ENCODE measurements around the gene DCN. TPM values are rescaled to one million over a fixed set of nuclear protein-coding genes. Genes with fewer than 3 reads are reported as not detected.
A peak's percentile ranks its signal among the peaks of the same experiment; 100 is the strongest.

DCN gene
- total RNA-seq, 1 experiment from 2014 or later: 2.0 TPM

GRCh38 chr12:91204421-91204820 is 21.8 kb upstream of the DCN start:
- ChIA-PET POLR2A (no interaction called here), CTCF (interaction anchor here (1.4 kb wide), 1 partner anchor 96 kb away, joined by 3 read pairs; no protein-coding TSS in a partner anchor)
- Mint-ChIP-seq H3K4me3 (no peak overlapping the region), H3K27me3 (ENCODE audit: low read depth) (peaks cover 25% of the 10 kb centered on the region), H3K9me3 (peaks cover 6% of the 10 kb centered on the region), H3K27ac (no peak overlapping the region), H3K4me1 (peaks cover 7% of the 10 kb centered on the region), H3K36me3 (no peaks in the 10 kb centered on the region)
- ATAC-seq: no peak
- TF ChIP-seq ZNF121 (CRISPR knock-in tag; IDR thresholded peaks at IDR 0.05): no peak
- no peak for TF ChIP-seq MLX (CRISPR knock-in tag; IDR thresholded peaks at IDR 0.05)
- TF ChIP-seq FOXP1 (CRISPR knock-in tag; IDR thresholded peaks at IDR 0.05; ENCODE audit: borderline replicate concordance): no peak
- no peak for TF ChIP-seq FOXP4 (CRISPR knock-in tag; IDR thresholded peaks at IDR 0.05)
- TF ChIP-seq NFYB (CRISPR knock-in tag; conservative IDR thresholded peaks at IDR 0.05; ENCODE audit: low read depth): no peak
- DNase-seq (ENCODE audit: low spot score): no peak

- Mint-ChIP-seq H3K27ac (no peak overlapping the region), H3K4me3 (no peak overlapping the region), H3K9me3 (peaks cover 6% of the 10 kb centered on the region), H3K4me1 (peaks cover 7% of the 10 kb centered on the region), H3K27me3 (ENCODE audit: low read depth) (peaks cover 25% of the 10 kb centered on the region), H3K36me3 (no peaks in the 10 kb centered on the region)
- DNase-seq (ENCODE audit: low spot score): no peak
- TF ChIP-seq FOXK1 (CRISPR knock-in tag; IDR thresholded peaks at IDR 0.05): no peak
- ATAC-seq: peak; percentile 32
- ChIA-PET POLR2A (interaction anchor here (0.6 kb wide), 1 partner anchor 1682 kb away, joined by 3 read pairs; no protein-coding TSS in a partner anchor), CTCF (interaction anchor here (0.6 to 1.4 kb wide), 2 partner anchors 95 to 1621 kb away, joined by 3 read pairs; no protein-coding TSS in a partner anchor)
Observed at GRCh38 chr12:91203610-91204009, 21.0 kb upstream of the DCN start.

GRCh38 chr12:91202390-91202789 is 19.8 kb upstream of the DCN start:
- H3K4me1 Mint-ChIP-seq: peaks cover 7% of the 10 kb centered on the region
- POLR2A ChIA-PET: no interaction called here
- H3K4me3 Mint-ChIP-seq: no peak overlapping the region
- DNase-seq (ENCODE audit: low spot score) (no peak), ATAC-seq (no peak)
- peaks cover 25% of the 10 kb centered on the region for H3K27me3 Mint-ChIP-seq (ENCODE audit: low read depth)
- CTCF ChIA-PET: no interaction called here
- TF ChIP-seq AR (CRISPR knock-in tag; IDR thresholded peaks at IDR 0.05): no peak
- TF ChIP-seq NR3C1 (CRISPR knock-in tag; conservative IDR thresholded peaks at IDR 0.05; ENCODE audit: low read depth): no peak
- TF ChIP-seq RELA (CRISPR knock-in tag; IDR thresholded peaks at IDR 0.05; ENCODE audit: borderline replicate concordance): no peak
- TF ChIP-seq TP53 (CRISPR knock-in tag; IDR thresholded peaks at IDR 0.05): no peak
- no peak for TF ChIP-seq ZNF219 (CRISPR knock-in tag; IDR thresholded peaks at IDR 0.05; ENCODE audit: borderline replicate concordance)
- peaks cover under 1% of the 10 kb centered on the region for H3K9me3 Mint-ChIP-seq
- no peak overlapping the region for H3K27ac Mint-ChIP-seq
- no peaks in the 10 kb centered on the region for H3K36me3 Mint-ChIP-seq

GRCh38 chr12:91196436-91196835 is 13.8 kb upstream of the DCN start:
- peaks cover 32% of the 10 kb centered on the region for H3K9me3 Mint-ChIP-seq
- DNase-seq (ENCODE audit: low spot score) (no peak), ATAC-seq (no peak)
- H3K4me1 Mint-ChIP-seq: no peaks in the 10 kb centered on the region
- ChIA-PET CTCF (no interaction called here), POLR2A (no interaction called here)
- no peaks in the 10 kb centered on the region; the same call in 1 of the 2 replicates for H3K27me3 Mint-ChIP-seq (ENCODE audit: low read depth)
- no peak overlapping the region for H3K27ac Mint-ChIP-seq
- TF ChIP-seq CDX4 (CRISPR knock-in tag; IDR thresholded peaks at IDR 0.05; ENCODE audit: borderline replicate concordance): no peak
- no peak for TF ChIP-seq HMGA2 (CRISPR knock-in tag; IDR thresholded peaks at IDR 0.05)
- no peak for TF ChIP-seq ZBTB43 (CRISPR knock-in tag; IDR thresholded peaks at IDR 0.05)
- no peak for TF ChIP-seq ATF1 (CRISPR knock-in tag; IDR thresholded peaks at IDR 0.05)
- H3K36me3 Mint-ChIP-seq: peaks cover 10% of the 10 kb centered on the region
- H3K4me3 Mint-ChIP-seq: no peak overlapping the region

Data from WTC11 (cell line).